PFSK-1 (cell line): ENCODE data around the gene TFCP2L1.

ENCODE experiments used
- FOXP2 ChIP-seq: optimal IDR thresholded peaks from 2 replicates; pipeline ENCODE3; 2011; ENCODE audit warnings: borderline replicate concordance, control low read depth, inconsistent platforms; ENCODE audit not compliant: insufficient read depth; ENCODE audit errors: extremely low read length, extremely low read depth
- POLR2AphosphoS5 ChIP-seq: IDR thresholded peaks from 2 replicates; pipeline ENCODE4 v1.6.1; 2012; ENCODE audit warnings: low read depth, mild to moderate bottlenecking, control low read depth, low read length, moderate library complexity
- SIN3A ChIP-seq: IDR thresholded peaks from 2 replicates; pipeline ENCODE4 v1.6.1; 2012; ENCODE audit warnings: mild to moderate bottlenecking, low read length, moderate library complexity, borderline replicate concordance; ENCODE audit not compliant: insufficient read depth
- TAF1 ChIP-seq: IDR thresholded peaks from 2 replicates; pipeline ENCODE4 v1.6.1; 2012; ENCODE audit warnings: low read length, control low read depth, borderline replicate concordance; ENCODE audit not compliant: insufficient read depth
- TF ChIP-seq, protein P1 (sequence below), 2 experiments: IDR thresholded peaks; 2 replicates each; pipeline versions ENCODE4 v1.6.1 to v1.8.0; 2011 to 2012; ENCODE audit warnings: low read depth in 2 of 2, low read length in 2 of 2, control low read depth in 1 of 2, inconsistent platforms in 1 of 2, mild to moderate bottlenecking in 1 of 2, moderate library complexity in 1 of 2; ENCODE audit not compliant: insufficient read depth in 1 of 2

Gene TFCP2L1

GRCh38 chr2:121256720-121257479, 28.1 kb downstream of the TFCP2L1 start:
- TF ChIP-seq, protein P1, sequence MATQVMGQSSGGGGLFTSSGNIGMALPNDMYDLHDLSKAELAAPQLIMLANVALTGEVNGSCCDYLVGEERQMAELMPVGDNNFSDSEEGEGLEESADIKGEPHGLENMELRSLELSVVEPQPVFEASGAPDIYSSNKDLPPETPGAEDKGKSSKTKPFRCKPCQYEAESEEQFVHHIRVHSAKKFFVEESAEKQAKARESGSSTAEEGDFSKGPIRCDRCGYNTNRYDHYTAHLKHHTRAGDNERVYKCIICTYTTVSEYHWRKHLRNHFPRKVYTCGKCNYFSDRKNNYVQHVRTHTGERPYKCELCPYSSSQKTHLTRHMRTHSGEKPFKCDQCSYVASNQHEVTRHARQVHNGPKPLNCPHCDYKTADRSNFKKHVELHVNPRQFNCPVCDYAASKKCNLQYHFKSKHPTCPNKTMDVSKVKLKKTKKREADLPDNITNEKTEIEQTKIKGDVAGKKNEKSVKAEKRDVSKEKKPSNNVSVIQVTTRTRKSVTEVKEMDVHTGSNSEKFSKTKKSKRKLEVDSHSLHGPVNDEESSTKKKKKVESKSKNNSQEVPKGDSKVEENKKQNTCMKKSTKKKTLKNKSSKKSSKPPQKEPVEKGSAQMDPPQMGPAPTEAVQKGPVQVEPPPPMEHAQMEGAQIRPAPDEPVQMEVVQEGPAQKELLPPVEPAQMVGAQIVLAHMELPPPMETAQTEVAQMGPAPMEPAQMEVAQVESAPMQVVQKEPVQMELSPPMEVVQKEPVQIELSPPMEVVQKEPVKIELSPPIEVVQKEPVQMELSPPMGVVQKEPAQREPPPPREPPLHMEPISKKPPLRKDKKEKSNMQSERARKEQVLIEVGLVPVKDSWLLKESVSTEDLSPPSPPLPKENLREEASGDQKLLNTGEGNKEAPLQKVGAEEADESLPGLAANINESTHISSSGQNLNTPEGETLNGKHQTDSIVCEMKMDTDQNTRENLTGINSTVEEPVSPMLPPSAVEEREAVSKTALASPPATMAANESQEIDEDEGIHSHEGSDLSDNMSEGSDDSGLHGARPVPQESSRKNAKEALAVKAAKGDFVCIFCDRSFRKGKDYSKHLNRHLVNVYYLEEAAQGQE (IDR thresholded peaks at IDR 0.05; ENCODE audit: insufficient read depth in 1 of 2, low read depth in 2 of 2, low read length in 2 of 2) = no peak
- TF ChIP-seq SIN3A (no peak), TAF1 (no peak), FOXP2 (no peak), POLR2AphosphoS5 (no peak)

DNA sequence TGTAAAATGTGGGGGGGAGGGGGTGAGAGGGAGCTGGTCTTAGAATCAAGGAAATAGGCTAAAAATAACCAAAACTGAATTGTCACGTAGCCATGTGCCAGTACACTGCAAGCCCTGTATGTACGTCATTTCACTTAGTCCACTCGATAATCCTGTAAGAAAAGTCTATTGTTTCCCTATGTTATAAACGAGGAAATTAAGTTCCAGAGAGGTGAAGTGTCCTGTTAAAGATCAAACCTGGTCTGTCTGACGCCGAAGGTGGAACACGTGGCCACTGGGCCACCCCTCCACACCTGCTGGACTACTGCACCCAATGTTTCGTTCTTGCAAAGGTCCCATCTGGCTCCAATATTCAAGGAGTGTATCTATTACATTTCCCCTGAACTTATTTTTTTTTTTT, 29.6 kb downstream of the TFCP2L1 start:
- no peak for TF ChIP-seq FOXP2
- TF ChIP-seq SIN3A = no peak
- no peak for TF ChIP-seq TAF1
- TF ChIP-seq, protein P1 (IDR thresholded peaks at IDR 0.05; ENCODE audit: insufficient read depth in 1 of 2, low read depth in 2 of 2, low read length in 2 of 2) = no peak
- TF ChIP-seq POLR2AphosphoS5 = no peak

DNA sequence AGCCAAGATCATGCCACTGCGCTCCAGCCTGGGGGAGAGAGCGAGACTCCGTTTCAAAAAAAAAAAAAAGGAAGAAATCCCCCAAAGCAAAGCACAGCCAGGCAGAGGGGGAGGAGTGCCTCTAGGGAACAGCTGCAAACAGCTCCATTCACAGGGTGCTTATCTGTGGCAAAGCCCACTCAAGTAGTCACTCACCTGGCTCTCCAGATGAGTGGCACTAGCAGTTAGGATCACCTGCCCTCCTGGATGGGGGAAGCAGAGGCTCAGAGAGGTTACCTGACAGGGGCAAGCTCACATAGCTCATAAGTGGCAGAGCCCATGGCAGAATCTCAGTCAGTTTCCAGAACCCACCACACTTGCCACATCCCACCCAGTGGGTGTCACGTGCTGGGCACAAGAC, 30.3 kb downstream of the TFCP2L1 start:
- no peak for TF ChIP-seq TAF1
- TF ChIP-seq, protein P1 (IDR thresholded peaks at IDR 0.05; ENCODE audit: insufficient read depth in 1 of 2, low read depth in 2 of 2, low read length in 2 of 2) = no peak
- no peak for TF ChIP-seq POLR2AphosphoS5
- TF ChIP-seq SIN3A = no peak
- TF ChIP-seq FOXP2 = no peak

DNA sequence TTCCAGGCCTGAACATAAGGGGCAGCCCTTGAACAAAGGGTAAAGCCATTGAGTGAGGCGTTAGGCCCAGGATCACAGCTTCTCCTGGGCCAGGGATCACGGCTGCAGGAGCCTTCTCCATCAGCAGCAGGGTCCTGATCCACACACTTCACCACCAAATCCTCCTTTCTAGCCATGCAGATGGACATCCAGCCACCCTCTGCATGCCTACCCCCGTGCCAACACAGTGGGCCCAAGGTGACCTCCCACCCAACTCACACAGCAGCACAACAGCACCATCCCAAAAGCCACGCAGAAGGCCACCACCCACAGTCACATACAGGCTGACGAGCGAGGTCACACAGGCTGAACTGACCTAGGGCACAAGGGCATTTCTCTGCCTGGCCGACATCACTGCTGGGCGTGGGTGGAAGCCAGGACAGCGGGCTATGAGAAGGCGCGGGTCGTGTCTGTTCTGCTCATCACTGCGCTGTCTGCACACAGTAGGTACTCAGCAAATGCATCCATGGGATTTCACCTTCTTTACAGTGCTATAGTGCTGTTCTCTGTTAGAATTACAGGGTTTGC, 31.2 kb downstream of the TFCP2L1 start:
- TF ChIP-seq FOXP2 (no peak), SIN3A (no peak), TAF1 (no peak), POLR2AphosphoS5 (no peak)
- TF ChIP-seq, protein P1 (IDR thresholded peaks at IDR 0.05; ENCODE audit: insufficient read depth in 1 of 2, low read depth in 2 of 2, low read length in 2 of 2) = no peak
